K562 (cell line): ENCODE measurements around the gene APIP. TPM values are rescaled to one million over a fixed set of nuclear protein-coding genes. Genes with fewer than 3 reads are reported as not detected.

Source experiments
- ATAC-seq: fragments of 200-7000 bp; cut with Tn5 transposase; 3 replicates; pipeline ENCODE4 v1.9.1; 2020; ENCODE audit warnings: moderate library complexity
- BruUV-seq: library from RNA; stranded (reverse); fragments of 400-500 nt; replicated peaks from 2 replicates; lab custom pipeline; 2021; lab: Mats Ljungman, UMichigan
- CTCF ChIA-PET: fragments of 300-600 bp; formaldehyde crosslinking; extraction: SDS; loops from one replicate; lab custom pipeline; 2021; ENCODE audit warnings: low intra/inter-chr PET ratio; lab: Yijun Ruan, JAX
- POLR2A ChIA-PET: fragments of 300-600, 350-650 bp; sonication (Branson Sonifier 250); formaldehyde crosslinking; extraction: SDS; loops from one replicate; lab custom pipeline; 2021; ENCODE audit warnings: antibody characterized with exemption, inconsistent platforms; lab: Yijun Ruan, JAX
- DNase-seq, 4 experiments: peaks; one replicate each; pipeline versions ENCODE4 v3.0.0 to v3.0.0-alpha.2; 2011 to 2018; ENCODE audit warnings: low spot score in 3 of 4, mixed read lengths in 3 of 4; ENCODE audit errors: extremely low read depth in 1 of 4
- FAIRE-seq: peaks from 2 replicates; lab custom pipeline; 2011; peaks lifted over from hg19 to GRCh38; lab: Jason Lieb, UNC
- H2AFZ ChIP-seq: 2 replicates; pipeline ENCODE4 v1.6.0; 2011; ENCODE audit warnings: low read depth, low read length, control low read depth, inconsistent platforms
- H3K27ac ChIP-seq: fragments of 200-600 bp; 3 replicates; pipeline ENCODE4 v1.8.0; 2011; ENCODE audit warnings: low read depth, mild to moderate bottlenecking, control low read depth, inconsistent platforms, low read length, moderate library complexity, mixed read lengths; ENCODE audit errors: extremely low read depth
- H3K27me3 ChIP-seq, 2 experiments: fragments of 300-600 bp in 1 of 2; 2 replicates in 1 of 2; 3 replicates in 1 of 2; pipeline versions ENCODE4 v1.6.0 to v1.8.0; 2011; ENCODE audit warnings: inconsistent platforms in 2 of 2, low read length in 2 of 2, mild to moderate bottlenecking in 1 of 2, mixed read lengths in 1 of 2, moderate library complexity in 1 of 2; ENCODE audit not compliant: control insufficient read depth in 2 of 2, insufficient read depth in 2 of 2
- H3K36me3 ChIP-seq: fragments of 300-600 bp; 3 replicates; pipeline ENCODE4 v1.8.0; 2011; ENCODE audit warnings: mild to moderate bottlenecking, low read length, inconsistent platforms; ENCODE audit not compliant: control insufficient read depth, insufficient read depth
- H3K4me1 ChIP-seq, 2 experiments: fragments of 200-600 bp in 1 of 2; replicated peaks in 1 of 2; 2 replicates in 1 of 2; 3 replicates in 1 of 2; pipeline versions ENCODE4 v1.5.1 to v1.8.0; 2011; ENCODE audit warnings: inconsistent platforms in 2 of 2, low read length in 2 of 2, mild to moderate bottlenecking in 1 of 2, mixed read lengths in 1 of 2, moderate library complexity in 1 of 2; ENCODE audit not compliant: control insufficient read depth in 2 of 2, insufficient read depth in 2 of 2
- H3K4me2 ChIP-seq: 2 replicates; pipeline ENCODE4 v1.6.1; 2011; ENCODE audit warnings: low read length, control low read depth, inconsistent platforms, mixed read lengths; ENCODE audit not compliant: insufficient read depth
- H3K4me3 ChIP-seq: fragments of 200-600 bp; sonication (generic), shearing (Covaris generic); 2 replicates; pipeline ENCODE4 v1.5.1; 2016; ENCODE audit warnings: control low read depth, inconsistent platforms
- H3K79me2 ChIP-seq: fragments of 200-600 bp; 3 replicates; pipeline ENCODE4 v1.8.0; 2011; ENCODE audit warnings: low read length, inconsistent platforms; ENCODE audit not compliant: control insufficient read depth, insufficient read depth
- H3K9ac ChIP-seq, 2 experiments: 2 replicates each; pipeline versions ENCODE4 v1.6.0 to v1.6.1; 2011; ENCODE audit warnings: low read depth in 2 of 2, low read length in 2 of 2, control low read depth in 1 of 2, inconsistent platforms in 1 of 2, mild to moderate bottlenecking in 1 of 2, mixed read lengths in 1 of 2; ENCODE audit not compliant: insufficient read depth in 1 of 2
- H3K9me1 ChIP-seq: one replicate; pipeline ENCODE4 v1.6.0; 2011; ENCODE audit warnings: inconsistent platforms, mild to moderate bottlenecking, low read length, moderate library complexity; ENCODE audit not compliant: control insufficient read depth, insufficient read depth
- H3K9me3 ChIP-seq: replicated peaks from 2 replicates; pipeline ENCODE4 v1.5.1; 2011; ENCODE audit warnings: low read depth, low read length, inconsistent platforms; ENCODE audit not compliant: control insufficient read depth, insufficient read depth
- H4K20me1 ChIP-seq: replicated peaks from 2 replicates; pipeline ENCODE4 v1.6.1; 2011; ENCODE audit warnings: low read length, inconsistent platforms, mixed read lengths; ENCODE audit not compliant: control insufficient read depth, insufficient read depth
- DNMT1 ChIP-seq: fragments of 450-650 bp; IDR thresholded peaks from 2 replicates; pipeline ENCODE4 v1.6.1; 2016; ENCODE audit warnings: antibody characterized with exemption, mild to moderate bottlenecking
- ELF2 ChIP-seq: fragments of 250-450 bp; sonication (Bioruptor Pico); IDR thresholded peaks from 2 replicates; pipeline ENCODE4 v1.5.0; 2021; ENCODE audit warnings: mild to moderate bottlenecking
- FOXO4 ChIP-seq: fragments of 450-650 bp; formaldehyde crosslinking; IDR thresholded peaks from 2 replicates; pipeline ENCODE4 v1.4.0; 2020; ENCODE audit warnings: mild to moderate bottlenecking, moderate library complexity
- GABPA ChIP-seq: fragments of 200-800 bp; sonication (Bioruptor generic); conservative IDR thresholded peaks from 2 replicates; pipeline ENCODE4 v1.6.1; 2016; ENCODE audit warnings: low read depth, missing genetic modification characterization, missing compliant biosample characterization
- MXD1 ChIP-seq: fragments of 250-450 bp; sonication (Bioruptor Pico); IDR thresholded peaks from 2 replicates; pipeline ENCODE4 v1.8.0; 2021; ENCODE audit warnings: borderline replicate concordance, mild to moderate bottlenecking, moderate library complexity; ENCODE audit not compliant: poor library complexity, severe bottlenecking
- TFAP4 ChIP-seq: sonication (generic); formaldehyde crosslinking; IDR thresholded peaks from 2 replicates; pipeline ENCODE4 v1.8.0; 2022; ENCODE audit warnings: missing genetic modification reagents, mild to moderate bottlenecking, moderate library complexity, borderline replicate concordance
- YBX1 ChIP-seq: fragments of 450-650 bp; IDR thresholded peaks from 2 replicates; pipeline ENCODE4 v1.7.1; 2016; ENCODE audit warnings: mild to moderate bottlenecking
- WGBS: fragments of 100-300 bp; shearing (Covaris generic); methylation state at CpG from one replicate; pipeline ENCODE4 v1.1.6; 2016; ENCODE audit warnings: low coverage, mixed read lengths; ENCODE audit not compliant: insufficient coverage; ENCODE audit errors: missing lambda C conversion rate; 5-methylcytosine and 5-hydroxymethylcytosine counted together
- in situ Hi-C: fragments of 300-500 bp; cut with MboI; formaldehyde crosslinking; loops from 4 replicates; pipeline ENCODE4 v1.15.0; 2018; ENCODE audit warnings: inconsistent platforms, mixed read lengths
- intact Hi-C: fragments of 100-400 bp; cut with micrococcal nuclease; formaldehyde crosslinking; loops from 2 replicates; pipeline ENCODE4 v1.14.2; 2022
- polyA plus RNA-seq, 8 experiments: library from polyadenylated mRNA; depleted of rRNA in 4 of 8; stranded (reverse) in 5 of 8; unstranded in 3 of 8; fragments of >200 nt; fragmentation: Nextera tagmentation in 2 of 8; fragmentation: Illumina TruSeq in 1 of 8; extraction: Ambion mirVana in 2 of 8; extraction: Trizol in 1 of 8; gene quantifications; 2 replicates each; pipeline versions ENCODE4 v1.2.1 to v1.2.3, GENCODE V29; 2011 to 2014; ENCODE audit warnings: inconsistent platforms in 1 of 8, missing spikeins in 1 of 8
- total RNA-seq, 7 experiments: library from RNA; depleted of rRNA in 6 of 7; stranded (reverse); fragments of >200 nt in 6 of 7; fragmentation: Illumina TruSeq in 2 of 7; extraction: Trizol in 2 of 7; gene quantifications; 2 replicates each; pipeline versions ENCODE4 v1.2.1 to v1.2.3, GENCODE V29; 2011 to 2021; ENCODE audit warnings: low replicate concordance in 1 of 7

APIP gene
- total and polyA plus RNA-seq, 9 of the 15 experiments (the other 6 are each of a cell fraction or from before 2014, with no cell fraction given): 63.7 to 110 (median 82.8) TPM

GRCh38 chr11:34877375-34877975 lies 38.7 kb downstream of the APIP start (continued):
- TF ChIP-seq MXD1 (CRISPR knock-in tag) (no peak), DNMT1 (no peak), FOXO4 (CRISPR knock-in tag) (no peak), ELF2 (CRISPR knock-in tag) (no peak)

GRCh38 chr11:34874202-34874601 lies 42.0 kb downstream of the APIP start:
- intact Hi-C loops: no loop called here
- Histone ChIP-seq H3K36me3 (0 out of 3 replicates have a peak, but pooled peaks cover 3% of the 10 kb centered on the region), H3K27ac (no peak overlapping the region), H3K9ac (no peak overlapping the region), H3K9me1 (no peaks in the 10 kb centered on the region)
- ATAC-seq: no peak
- POLR2A ChIA-PET: interaction anchor here (0.7 kb wide), 1 partner anchor 12 kb away, joined by 3 read pairs; no protein-coding TSS in a partner anchor
- 95% methylated on average over 4 of the region's 4 CpGs for WGBS
- no TSS peak for BruUV-seq
- no peak for FAIRE-seq
- TF ChIP-seq YBX1 (no peak), GABPA (no peak), TFAP4 (CRISPR knock-in tag) (no peak)
- TF ChIP-seq, all 486 proteins: peak for 0
- in situ Hi-C loops: no loop called here
- DNase-seq: no peak
- no peak overlapping the region for H2AFZ ChIP-seq
- no peak overlapping the region for H3K4me3 ChIP-seq
- no peak overlapping the region for H3K4me2 ChIP-seq
- H3K27me3 ChIP-seq: no peaks in the 10 kb centered on the region
- H4K20me1 ChIP-seq: no peaks in the 10 kb centered on the region
- no peaks in the 10 kb centered on the region; a peak in 2 of 5 replicates for H3K4me1 ChIP-seq
- H3K9me3 ChIP-seq: no peaks in the 10 kb centered on the region
- CTCF ChIA-PET: no interaction called here
- no peaks in the 10 kb centered on the region for H3K79me2 ChIP-seq
